ENCODE measurements around the gene CCBE1.
"Not testable (repeated sequence)": the region's sequence is repeated elsewhere in the genome, so short reads cannot be mapped to it uniquely, and the experiment has no call there.

CCBE1 gene

GRCh38 chr18:59740141-59740540 is 42.9 kb upstream of the CCBE1 start:
- H3K4me3 ChIP-seq (replicated peaks; ENCODE audit: insufficient read depth, low read length), result no peak overlapping the region
- no peak for DNase-seq (ENCODE audit: low read depth in 1 of 2, low spot score in 1 of 2)
- H3K27ac ChIP-seq (replicated peaks), result no peak overlapping the region
- H3K27me3 ChIP-seq (ENCODE audit: insufficient read depth, poor library complexity, severe bottlenecking), result no peaks in the 10 kb centered on the region
- TF ChIP-seq GABPA (IDR thresholded peaks at IDR 0.05; ENCODE audit: low read depth), result no peak
- no peak for TF ChIP-seq SPI1 (IDR thresholded peaks at IDR 0.05; ENCODE audit: borderline replicate concordance, low read depth)
- no peak for TF ChIP-seq REST (IDR thresholded peaks at IDR 0.05; ENCODE audit: insufficient replicate concordance, low read depth)
- TF ChIP-seq POLR2AphosphoS5 (IDR thresholded peaks at IDR 0.05; ENCODE audit: low read depth), result no peak
- no peak for TF ChIP-seq CTCF (IDR thresholded peaks at IDR 0.05; ENCODE audit: insufficient read depth, low read length)

- Histone ChIP-seq H3K4me3 (replicated peaks; ENCODE audit: insufficient read depth, low read length) (no peak overlapping the region), H3K27me3 (ENCODE audit: insufficient read depth, poor library complexity, severe bottlenecking) (no peaks in the 10 kb centered on the region), H3K27ac (replicated peaks) (no peak overlapping the region)
- TF ChIP-seq GABPA (IDR thresholded peaks at IDR 0.05; ENCODE audit: low read depth) (no peak), REST (IDR thresholded peaks at IDR 0.05; ENCODE audit: insufficient replicate concordance, low read depth) (no peak), CTCF (IDR thresholded peaks at IDR 0.05; ENCODE audit: insufficient read depth, low read length) (no peak), SPI1 (IDR thresholded peaks at IDR 0.05; ENCODE audit: borderline replicate concordance, low read depth) (no peak), POLR2AphosphoS5 (IDR thresholded peaks at IDR 0.05; ENCODE audit: low read depth) (no peak)
- no peak for DNase-seq (ENCODE audit: low read depth in 1 of 2, low spot score in 1 of 2)
These were observed 40.6 kb upstream of the CCBE1 start for GRCh38 chr18:59737776-59738300.

- not testable (repeated sequence) for H3K4me3 ChIP-seq (replicated peaks; ENCODE audit: insufficient read depth, low read length); DNase-seq (ENCODE audit: low read depth in 1 of 2, low spot score in 1 of 2); H3K27ac ChIP-seq (replicated peaks); H3K27me3 ChIP-seq (ENCODE audit: insufficient read depth, poor library complexity, severe bottlenecking)
These were observed 40.1 kb upstream of the CCBE1 start for GRCh38 chr18:59737335-59737734.

- no peaks in the 10 kb centered on the region for H3K27me3 ChIP-seq (ENCODE audit: insufficient read depth, poor library complexity, severe bottlenecking)
- H3K27ac ChIP-seq (replicated peaks), result no peak overlapping the region
- DNase-seq (ENCODE audit: low read depth in 1 of 2, low spot score in 1 of 2), result no peak
- no peak overlapping the region for H3K4me3 ChIP-seq (replicated peaks; ENCODE audit: insufficient read depth, low read length)
- TF ChIP-seq REST (IDR thresholded peaks at IDR 0.05; ENCODE audit: insufficient replicate concordance, low read depth) (no peak), CTCF (IDR thresholded peaks at IDR 0.05; ENCODE audit: insufficient read depth, low read length) (no peak), POLR2AphosphoS5 (IDR thresholded peaks at IDR 0.05; ENCODE audit: low read depth) (no peak), GABPA (IDR thresholded peaks at IDR 0.05; ENCODE audit: low read depth) (no peak), SPI1 (IDR thresholded peaks at IDR 0.05; ENCODE audit: borderline replicate concordance, low read depth) (no peak)
These were observed 38.8 kb upstream of the CCBE1 start for GRCh38 chr18:59736061-59736460.

Data from HL-60 (cell line).